Measurements from ENCODE around the gene LGR4. TPM values are rescaled to one million over a fixed set of nuclear protein-coding genes. Genes with fewer than 3 reads are reported as not detected.
A peak's percentile ranks its signal among the peaks of the same experiment; 100 is the strongest.

LGR4 gene
- total and polyA plus RNA-seq, 2 of the 13 experiments (the other 11 are each of a cell fraction or from before 2014, with no cell fraction given), result 42.1 to 68.7 TPM

DNA sequence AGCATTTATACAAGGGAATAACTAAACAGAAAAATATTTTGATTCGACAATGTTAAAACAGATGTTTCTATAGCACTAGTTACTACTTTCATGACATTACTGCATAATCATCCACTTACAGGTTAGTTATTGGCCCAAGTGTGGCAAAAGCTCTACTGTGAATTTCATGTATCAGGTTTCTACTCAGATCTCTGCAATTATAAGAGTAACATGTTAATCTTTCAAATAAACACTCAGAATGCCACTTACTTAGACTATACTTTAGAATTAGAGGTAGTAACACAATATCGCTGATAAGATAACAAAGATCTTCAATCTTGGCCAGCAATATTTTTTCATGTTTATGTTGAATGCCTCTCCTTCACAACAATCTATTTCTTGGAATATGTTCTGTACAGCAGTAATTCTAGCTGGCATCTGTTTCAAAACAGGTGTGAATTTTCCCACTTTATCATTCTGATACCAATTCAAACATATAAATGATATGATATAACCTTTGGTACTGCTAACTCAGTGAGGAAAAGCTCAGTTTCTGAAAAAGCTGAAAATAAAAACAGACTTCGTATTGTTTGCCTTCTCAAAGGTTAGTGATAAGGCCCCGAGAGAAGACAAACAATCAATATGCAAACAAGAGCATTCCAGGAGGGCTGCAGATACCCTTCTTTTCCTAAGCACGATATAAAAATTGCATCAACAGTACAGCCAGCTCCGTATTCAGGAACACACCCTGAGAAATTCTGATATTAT lies 98.6 kb downstream of the LGR4 start (continued):
- TF ChIP-seq, protein P1, sequence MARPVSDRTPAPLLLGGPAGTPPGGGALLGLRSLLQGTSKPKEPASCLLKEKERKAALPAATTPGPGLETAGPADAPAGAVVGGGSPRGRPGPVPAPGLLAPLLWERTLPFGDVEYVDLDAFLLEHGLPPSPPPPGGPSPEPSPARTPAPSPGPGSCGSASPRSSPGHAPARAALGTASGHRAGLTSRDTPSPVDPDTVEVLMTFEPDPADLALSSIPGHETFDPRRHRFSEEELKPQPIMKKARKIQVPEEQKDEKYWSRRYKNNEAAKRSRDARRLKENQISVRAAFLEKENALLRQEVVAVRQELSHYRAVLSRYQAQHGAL (CRISPR knock-in tag; IDR thresholded peaks at IDR 0.05; ENCODE audit: not compliant biosample characterization), result no peak
- TF ChIP-seq ZNF333 (CRISPR knock-in tag; IDR thresholded peaks at IDR 0.05; ENCODE audit: borderline replicate concordance) (no peak), KDM6A (CRISPR knock-in tag; IDR thresholded peaks at IDR 0.05; ENCODE audit: low read depth) (peak; percentile 87), ZMYM4 (CRISPR knock-in tag; IDR thresholded peaks at IDR 0.05) (peak; percentile 38; the same call in 1 of the 2 replicates), SOX5 (CRISPR knock-in tag; IDR thresholded peaks at IDR 0.05; ENCODE audit: borderline replicate concordance) (peak; percentile 85), ZC3H4 (CRISPR knock-in tag; IDR thresholded peaks at IDR 0.05; ENCODE audit: borderline replicate concordance) (no peak), SIX1 (CRISPR knock-in tag; IDR thresholded peaks at IDR 0.05; ENCODE audit: borderline replicate concordance) (peak; percentile 60; the same call in 1 of the 2 replicates), ZNF207 (IDR thresholded peaks at IDR 0.05; ENCODE audit: borderline replicate concordance) (no peak), ZNF563 (CRISPR knock-in tag; IDR thresholded peaks at IDR 0.05) (no peak), NCOR1 (IDR thresholded peaks at IDR 0.05; ENCODE audit: borderline replicate concordance, low read length) (peak; percentile 81; the same call in 1 of the 2 replicates), ATRX (CRISPR knock-in tag; IDR thresholded peaks at IDR 0.05; ENCODE audit: borderline replicate concordance) (no peak), ONECUT2 (CRISPR knock-in tag; IDR thresholded peaks at IDR 0.05) (peak; percentile 91), TEAD3 (CRISPR knock-in tag; optimal IDR thresholded peaks at IDR 0.05; ENCODE audit: borderline replicate concordance) (peak; percentile 95), HNF4A (CRISPR knock-in tag; IDR thresholded peaks at IDR 0.05) (peak; percentile 81), ZNF567 (CRISPR knock-in tag; IDR thresholded peaks at IDR 0.05; ENCODE audit: borderline replicate concordance) (no peak), MZF1 (CRISPR knock-in tag; IDR thresholded peaks at IDR 0.05; ENCODE audit: borderline replicate concordance) (no peak), RARA (CRISPR knock-in tag; IDR thresholded peaks at IDR 0.05) (peak; percentile 85), FOXM1 (CRISPR knock-in tag; IDR thresholded peaks at IDR 0.05) (no peak), GZF1 (CRISPR knock-in tag; IDR thresholded peaks at IDR 0.05) (no peak), NFRKB (IDR thresholded peaks at IDR 0.05) (no peak), ZNF547 (CRISPR knock-in tag; IDR thresholded peaks at IDR 0.05) (no peak), KAT2B (IDR thresholded peaks at IDR 0.05; ENCODE audit: borderline replicate concordance, low read depth, low read length) (peak; percentile 36; the same call in 1 of the 2 replicates), ZNF570 (CRISPR knock-in tag; IDR thresholded peaks at IDR 0.05; ENCODE audit: borderline replicate concordance) (no peak), ZSCAN12 (CRISPR knock-in tag; IDR thresholded peaks at IDR 0.05) (no peak), CCAR2 (optimal IDR thresholded peaks at IDR 0.05; ENCODE audit: low read depth, low read length) (no peak), GATAD2A (CRISPR knock-in tag; IDR thresholded peaks at IDR 0.05) (peak; percentile 94), SALL1 (CRISPR knock-in tag; IDR thresholded peaks at IDR 0.05) (peak; percentile 45; the same call in 1 of the 2 replicates)
- TF ChIP-seq, protein P2, sequence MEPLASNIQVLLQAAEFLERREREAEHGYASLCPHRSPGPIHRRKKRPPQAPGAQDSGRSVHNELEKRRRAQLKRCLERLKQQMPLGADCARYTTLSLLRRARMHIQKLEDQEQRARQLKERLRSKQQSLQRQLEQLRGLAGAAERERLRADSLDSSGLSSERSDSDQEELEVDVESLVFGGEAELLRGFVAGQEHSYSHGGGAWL (CRISPR knock-in tag; IDR thresholded peaks at IDR 0.05), result no peak
- TF ChIP-seq, protein P3, sequence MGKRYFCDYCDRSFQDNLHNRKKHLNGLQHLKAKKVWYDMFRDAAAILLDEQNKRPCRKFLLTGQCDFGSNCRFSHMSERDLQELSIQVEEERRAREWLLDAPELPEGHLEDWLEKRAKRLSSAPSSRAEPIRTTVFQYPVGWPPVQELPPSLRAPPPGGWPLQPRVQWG (CRISPR knock-in tag; IDR thresholded peaks at IDR 0.05; ENCODE audit: borderline replicate concordance, low read depth), result no peak
- TF ChIP-seq, protein P4, sequence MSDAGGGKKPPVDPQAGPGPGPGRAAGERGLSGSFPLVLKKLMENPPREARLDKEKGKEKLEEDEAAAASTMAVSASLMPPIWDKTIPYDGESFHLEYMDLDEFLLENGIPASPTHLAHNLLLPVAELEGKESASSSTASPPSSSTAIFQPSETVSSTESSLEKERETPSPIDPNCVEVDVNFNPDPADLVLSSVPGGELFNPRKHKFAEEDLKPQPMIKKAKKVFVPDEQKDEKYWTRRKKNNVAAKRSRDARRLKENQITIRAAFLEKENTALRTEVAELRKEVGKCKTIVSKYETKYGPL (CRISPR knock-in tag; IDR thresholded peaks at IDR 0.05), result no peak
- TF ChIP-seq, protein P5, sequence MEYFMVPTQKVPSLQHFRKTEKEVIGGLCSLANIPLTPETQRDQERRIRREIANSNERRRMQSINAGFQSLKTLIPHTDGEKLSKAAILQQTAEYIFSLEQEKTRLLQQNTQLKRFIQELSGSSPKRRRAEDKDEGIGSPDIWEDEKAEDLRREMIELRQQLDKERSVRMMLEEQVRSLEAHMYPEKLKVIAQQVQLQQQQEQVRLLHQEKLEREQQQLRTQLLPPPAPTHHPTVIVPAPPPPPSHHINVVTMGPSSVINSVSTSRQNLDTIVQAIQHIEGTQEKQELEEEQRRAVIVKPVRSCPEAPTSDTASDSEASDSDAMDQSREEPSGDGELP (IDR thresholded peaks at IDR 0.05; ENCODE audit: borderline replicate concordance, low read depth), result no peak

Measured in HepG2 (cell line).